NCI-H1436 treated with DMSO at 0.1 percent for 48 hours (cell line): ENCODE data around the gene AKR1B15.
"Not testable (repeated sequence)": the region's sequence is repeated elsewhere in the genome, so short reads cannot be mapped to it uniquely, and the experiment has no call there.

ENCODE experiments used
- DNase-seq: peaks from one replicate; lab custom pipeline; 2025; lab: John Stamatoyannopoulos, UW

Gene AKR1B15

DNA sequence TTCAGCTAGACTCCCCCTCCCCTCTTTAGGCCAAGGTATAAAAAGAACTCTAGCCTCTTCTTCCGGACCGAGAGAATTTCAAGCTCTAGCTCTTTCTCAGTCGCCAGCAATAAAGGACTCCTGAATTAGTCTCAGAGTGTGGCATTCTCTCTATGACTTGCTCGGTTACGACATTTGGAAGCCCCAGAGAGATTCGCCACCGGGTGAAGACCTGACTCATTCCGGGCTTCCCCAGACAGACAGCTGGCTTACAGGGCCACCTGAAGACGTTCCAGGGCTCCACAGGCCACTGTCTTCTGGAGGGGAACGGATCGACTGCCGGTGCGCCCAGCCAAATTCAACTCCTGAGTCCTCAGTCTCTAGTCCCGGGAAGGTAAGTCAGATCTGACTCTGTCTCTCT lies at the start of gene AKR1B15:
TSS of gene AKR1B15 (plus strand) at position 234 of the 400 bp plus-strand sequence. CDS start 15,510 bp downstream, outside the sequence.
- DNase-seq: no peak

- no peak for DNase-seq
These were observed 48.5 kb upstream of the AKR1B15 start for GRCh38 chr7:134500406-134500805.

- no peak for DNase-seq
These were observed 47.9 kb upstream of the AKR1B15 start for GRCh38 chr7:134500982-134501381.

DNA sequence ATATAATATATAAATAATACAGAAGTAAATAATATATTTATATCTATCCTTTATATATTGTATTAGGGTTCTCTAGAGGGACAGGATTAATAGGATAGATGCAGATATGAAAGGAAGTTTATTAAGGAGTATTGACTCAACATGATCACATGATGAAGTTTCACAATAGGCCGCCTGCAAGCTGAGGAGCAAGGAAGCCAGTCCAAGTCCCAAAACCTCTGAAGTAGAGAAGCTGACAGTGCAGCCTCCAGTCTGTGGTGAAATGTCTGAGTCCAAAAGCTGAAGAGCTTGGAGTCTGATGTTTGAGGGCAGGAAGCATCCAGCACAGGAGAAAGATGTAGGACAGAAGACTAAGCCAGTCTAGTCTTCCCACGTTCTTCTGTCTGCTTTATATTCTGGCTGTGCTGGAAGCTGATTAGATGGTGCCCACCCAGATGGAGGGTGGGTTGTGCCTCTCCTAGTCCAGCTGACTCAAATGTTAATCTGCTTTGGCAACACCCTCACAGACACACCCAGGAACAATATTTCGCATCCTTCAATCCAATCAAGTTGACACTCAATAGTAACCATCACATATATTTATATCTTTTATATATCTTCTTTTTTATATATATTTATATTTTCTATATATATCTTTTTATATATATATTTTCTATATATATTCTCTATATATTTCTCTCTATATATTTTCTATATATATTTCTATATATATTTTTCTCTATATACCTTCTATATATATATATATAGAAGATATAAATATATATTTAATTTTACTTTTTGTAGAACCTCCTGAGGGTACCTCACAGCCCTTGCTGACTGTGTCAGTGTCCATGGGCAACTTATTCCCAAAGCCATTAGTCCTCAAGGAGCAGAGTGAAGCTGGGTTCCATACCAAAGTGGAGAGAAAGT lies 46.2 kb upstream of the AKR1B15 start:
- no peak for DNase-seq

DNA sequence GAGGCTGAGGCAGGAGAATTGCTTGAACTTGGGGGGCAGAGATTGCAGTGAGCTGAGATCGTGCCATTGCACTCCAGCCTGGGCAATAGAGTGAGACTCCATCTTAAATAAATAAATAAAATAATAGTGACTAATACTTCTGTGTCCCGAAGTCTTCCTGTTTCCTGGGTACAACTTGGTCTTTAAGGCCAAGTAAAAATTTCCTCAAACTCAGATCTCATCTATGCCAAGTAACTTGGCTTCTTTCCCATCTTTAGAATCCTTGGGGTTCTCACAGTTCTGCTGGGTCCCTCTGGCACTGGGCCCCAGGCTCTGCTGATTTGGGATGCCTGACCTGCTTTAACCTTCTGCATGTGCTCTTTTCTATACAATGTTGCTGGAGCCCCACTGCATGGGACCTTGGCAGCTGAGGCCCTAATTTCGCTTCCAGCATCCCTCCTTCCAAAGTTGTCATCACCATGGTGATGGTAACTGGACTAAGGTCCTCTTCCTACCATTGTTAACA lies 44.2 kb upstream of the AKR1B15 start:
- no peak for DNase-seq

DNA sequence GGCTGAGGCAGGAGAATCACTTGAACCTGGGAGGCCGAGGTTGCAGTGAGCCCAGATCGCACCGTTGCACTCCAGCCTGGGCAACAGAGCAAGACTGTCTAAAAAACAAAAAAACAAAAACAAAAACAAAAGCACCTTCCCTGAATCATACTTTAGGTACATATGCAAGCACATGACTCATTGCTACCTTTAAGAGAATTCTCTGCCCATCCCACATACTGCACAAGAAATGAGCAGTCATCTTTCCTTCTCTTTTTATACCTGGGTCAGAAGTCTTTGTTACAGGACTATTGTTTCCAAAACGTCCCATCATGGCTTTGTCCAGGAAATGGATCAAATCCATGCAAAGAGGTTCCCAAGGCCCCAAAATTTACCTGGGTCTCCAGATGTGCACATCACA lies 43.1 kb upstream of the AKR1B15 start:
- no peak for DNase-seq

GRCh38 chr7:134509010-134509409 lies 39.9 kb upstream of the AKR1B15 start:
- DNase-seq: no peak

- DNase-seq: no peak
These were observed 38.3 kb upstream of the AKR1B15 start for GRCh38 chr7:134510646-134511045.

GRCh38 chr7:134512271-134512670 lies 36.6 kb upstream of the AKR1B15 start:
- no peak for DNase-seq

DNA sequence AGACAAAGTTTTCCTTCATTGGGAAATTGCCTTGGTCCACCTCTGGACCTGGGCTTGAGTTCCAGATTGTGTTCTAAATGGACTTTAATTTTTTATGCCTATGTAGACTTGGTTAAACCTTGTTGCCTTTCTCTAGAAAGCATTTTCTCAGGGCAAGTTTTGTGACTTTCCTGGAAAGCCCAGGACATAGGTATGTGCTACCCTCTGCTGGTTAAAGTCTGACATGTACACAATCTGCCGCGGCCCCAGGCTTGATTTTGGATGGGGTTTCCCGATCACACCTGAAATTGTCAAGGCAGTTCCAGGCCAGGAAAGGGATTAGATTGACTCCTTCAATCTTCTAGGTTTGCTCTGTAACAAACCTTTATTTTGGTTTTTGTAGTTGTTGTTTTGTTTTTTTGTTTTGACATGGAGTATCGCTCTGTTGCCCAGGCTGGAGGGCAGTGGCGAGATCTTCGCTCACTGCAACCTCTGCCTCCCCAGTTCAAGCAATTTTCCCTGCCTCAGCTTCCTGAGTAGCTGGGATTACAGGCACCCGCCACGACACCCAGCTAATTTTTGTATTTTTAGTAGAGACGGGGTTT lies 35.6 kb upstream of the AKR1B15 start:
- DNase-seq: no peak

DNA sequence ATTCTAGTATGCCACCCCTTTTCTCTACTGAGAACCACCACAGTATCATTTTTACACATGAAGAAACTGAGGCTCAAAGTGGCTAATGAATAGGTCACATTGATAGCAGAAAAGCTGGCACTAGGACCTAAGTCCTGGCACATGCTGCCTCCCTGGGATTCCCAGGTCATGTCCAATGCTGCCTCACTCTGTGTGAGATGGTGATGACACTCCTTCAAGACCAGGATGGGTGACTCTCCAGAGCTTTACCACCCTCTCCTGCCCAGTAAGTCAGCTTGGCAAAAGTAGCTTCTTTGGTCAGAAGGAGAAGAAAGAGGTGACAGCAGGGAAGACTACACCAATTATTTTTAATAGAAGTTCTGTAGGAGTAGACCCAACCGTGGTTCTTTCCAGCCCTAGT lies 34.8 kb upstream of the AKR1B15 start:
- DNase-seq: no peak

GRCh38 chr7:134514663-134515062 lies 34.2 kb upstream of the AKR1B15 start:
- DNase-seq: no peak

DNA sequence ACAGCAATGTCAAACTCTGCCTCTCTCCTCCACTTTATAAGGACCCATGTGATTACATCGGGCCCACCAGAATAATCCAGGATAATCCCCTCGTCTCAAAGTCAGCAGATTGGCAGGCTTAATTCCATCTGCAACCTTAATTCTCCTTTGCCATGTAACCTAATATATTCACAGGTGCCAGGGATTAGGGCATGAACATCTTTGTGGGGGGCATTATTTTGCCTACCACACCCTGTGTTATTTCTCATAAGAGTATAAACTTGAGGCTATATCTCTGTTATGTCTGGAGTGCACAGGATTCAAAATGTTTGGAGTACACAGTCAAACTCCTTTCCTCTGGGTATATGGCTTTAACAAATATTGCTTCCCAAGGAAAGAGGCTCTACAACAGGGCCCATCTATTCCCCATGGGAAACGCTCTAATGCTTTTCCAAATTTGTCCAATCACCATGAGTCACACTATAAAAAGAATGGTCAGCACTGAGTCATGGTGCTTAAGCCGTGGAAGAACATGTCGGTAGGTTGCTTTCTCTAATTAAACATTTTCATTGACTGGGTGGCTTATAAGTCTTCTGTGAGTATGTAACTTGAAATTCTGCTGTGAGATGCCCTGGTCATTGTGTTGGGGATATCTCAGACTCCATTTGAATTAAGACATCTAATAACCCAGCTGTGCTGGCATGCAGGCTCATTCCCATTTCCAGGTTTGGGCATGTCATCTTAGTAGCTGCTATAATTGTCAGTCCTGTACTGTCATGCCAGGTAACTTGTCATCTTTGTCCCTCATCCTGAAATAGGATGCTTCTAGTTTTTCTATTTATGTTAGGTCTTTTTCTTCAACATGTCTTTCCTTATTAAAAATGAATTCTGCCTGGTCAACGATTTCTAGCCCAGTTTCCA lies 33.1 kb upstream of the AKR1B15 start:
- DNase-seq: no peak

GRCh38 chr7:134520130-134520529 lies 28.8 kb upstream of the AKR1B15 start:
- no peak for DNase-seq

DNA sequence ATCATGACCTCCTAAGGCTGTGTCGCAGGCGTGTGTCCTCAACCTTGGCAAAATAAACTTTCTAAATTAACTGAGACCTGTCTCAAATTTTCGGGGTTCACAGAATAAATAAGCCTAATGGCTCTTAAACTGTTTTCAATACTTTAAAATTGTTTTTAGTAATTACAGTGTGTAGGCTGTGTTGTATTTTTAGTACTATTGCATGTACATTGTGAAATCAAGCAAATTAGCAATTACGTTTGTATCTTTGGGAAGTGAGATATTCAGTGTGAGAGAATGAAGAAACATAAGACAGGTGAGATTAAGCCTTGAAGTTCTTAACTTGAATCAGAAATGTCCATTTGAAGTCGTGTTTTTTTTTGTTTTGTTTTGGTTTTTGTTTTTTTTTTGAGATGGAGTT lies 26.3 kb upstream of the AKR1B15 start:
- no peak for DNase-seq

GRCh38 chr7:134525449-134525848 lies 23.5 kb upstream of the AKR1B15 start:
- not testable (repeated sequence) for DNase-seq

- DNase-seq: not testable (repeated sequence)
These were observed 22.2 kb upstream of the AKR1B15 start for GRCh38 chr7:134526552-134527248.

GRCh38 chr7:134527979-134528371 lies 20.9 kb upstream of the AKR1B15 start:
- no peak for DNase-seq

DNA sequence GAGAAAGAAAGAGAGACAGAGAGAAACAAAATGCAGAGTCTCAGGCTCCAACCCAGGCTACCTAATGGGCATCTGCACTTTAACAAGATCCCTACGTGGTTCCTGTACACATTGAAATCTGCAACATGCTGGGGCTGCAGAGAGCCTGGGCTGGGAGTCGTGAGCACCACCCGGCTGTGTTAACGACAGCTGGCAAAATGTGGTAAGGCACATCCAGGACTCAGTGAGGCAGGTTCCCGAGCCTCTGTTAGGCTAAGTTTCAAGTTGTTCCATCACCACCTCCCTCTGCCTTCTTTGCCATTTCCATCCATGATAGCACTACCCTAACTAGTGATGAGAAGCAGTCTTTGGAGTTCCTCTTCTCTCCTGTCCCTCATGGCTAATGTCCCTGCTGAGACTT lies 20.2 kb upstream of the AKR1B15 start:
- no peak for DNase-seq

- DNase-seq: no peak
These were observed 18.4 kb upstream of the AKR1B15 start for GRCh38 chr7:134530460-134530859.

DNA sequence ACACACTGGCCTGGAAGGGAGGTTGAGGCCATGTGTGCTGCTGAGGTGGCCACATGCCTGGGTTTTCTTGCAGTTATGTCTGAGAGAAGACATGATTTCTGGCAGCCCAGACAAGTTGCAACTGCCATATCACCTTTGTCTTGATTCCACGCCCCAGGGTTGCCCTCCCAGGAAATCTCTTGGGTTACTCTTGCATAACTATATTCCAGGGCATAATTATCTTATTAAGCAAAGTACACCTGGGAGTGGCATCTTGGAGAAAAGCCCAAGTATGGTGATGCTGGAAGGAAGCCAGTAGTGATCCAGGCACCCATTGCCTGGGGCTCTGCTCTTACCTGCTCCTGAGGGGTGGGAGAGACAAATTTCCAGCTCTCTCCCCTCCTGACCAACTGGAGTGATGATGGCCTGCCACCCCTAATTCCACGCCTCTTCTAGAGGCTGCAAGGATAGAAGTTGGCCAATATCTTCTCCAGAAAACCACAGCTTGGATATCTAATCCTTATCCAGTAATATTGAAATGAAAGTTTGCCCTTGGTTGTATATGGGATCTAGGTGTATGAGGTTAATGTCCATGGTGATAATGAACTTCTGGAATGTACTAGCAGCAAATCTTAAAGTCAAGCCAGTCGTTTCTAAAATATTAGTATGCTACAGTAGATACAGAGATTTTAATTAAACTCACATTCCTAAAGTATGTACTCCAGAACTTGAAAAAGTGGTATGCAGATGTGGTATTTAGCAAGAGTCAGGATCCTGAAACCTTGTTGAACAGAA lies 16.5 kb upstream of the AKR1B15 start:
- no peak for DNase-seq
